Adrenal gland (tissue), 19 donors: ENCODE data around the gene SRGAP3. TPM values are rescaled to one million over a fixed set of nuclear protein-coding genes. Genes with fewer than 3 reads are reported as not detected.

Source experiments
- DNase-seq, 7 donors: peaks; one replicate each; pipeline ENCODE4 v3.0.0-alpha.2; 2019 to 2020
- H3K27ac ChIP-seq, 5 donors: fragments of 200-600 bp; sonication (generic) in 4 of 5; 1 replicate in 3 of 5; 2 replicates in 2 of 5; pipeline versions ENCODE4 v1.5.1 to v1.8.0; 2016 to 2020; ENCODE audit warnings: mild to moderate bottlenecking in 1 of 5
- H3K27me3 ChIP-seq: fragments of 200-600 bp; 2 replicates; pipeline ENCODE4 v1.8.0; 2021
- H3K36me3 ChIP-seq, 2 donors: fragments of 200-600 bp; replicated peaks in 1 of 2; 1 replicate in 1 of 2; 2 replicates in 1 of 2; pipeline versions ENCODE4 v1.5.1 to v1.8.0; 2018 to 2022
- H3K4me1 ChIP-seq, 2 donors: fragments of 200-600 bp; replicated peaks in 1 of 2; 1 replicate in 1 of 2; 2 replicates in 1 of 2; pipeline versions ENCODE4 v1.5.1 to v1.8.0; 2018 to 2021
- H3K4me3 ChIP-seq, 4 donors: fragments of 200-600 bp; sonication (generic) in 3 of 4; one replicate each; pipeline ENCODE4 v1.5.1; 2016 to 2018
- H3K9me3 ChIP-seq, 3 donors: fragments of 200-600 bp; sonication (generic) in 1 of 3; replicated peaks in 1 of 3; 1 replicate in 2 of 3; 2 replicates in 1 of 3; pipeline versions ENCODE4 v1.5.1 to v1.8.0; 2016 to 2021
- CTCF ChIP-seq, 6 experiments: fragments of 450-650 bp in 4 of 6; fragments of 200-600 bp in 2 of 6; sonication (generic) in 1 of 6; IDR thresholded peaks; 1 replicate in 5 of 6; 2 replicates in 1 of 6; pipeline versions ENCODE4 v1.5.1 to v1.8.0; 2016 to 2021; ENCODE audit warnings: antibody characterized with exemption in 6 of 6, mild to moderate bottlenecking in 2 of 6, moderate library complexity in 1 of 6
- POLR2A ChIP-seq, 2 donors: fragments of 450-650 bp; IDR thresholded peaks; one replicate each; pipeline ENCODE4 v1.6.1; 2017; ENCODE audit warnings: antibody characterized with exemption in 2 of 2, mild to moderate bottlenecking in 2 of 2, moderate library complexity in 1 of 2
- WGBS, 4 donors: extraction: QIAGEN DNeasy Blood & Tissue Kit in 2 of 4; methylation state at CpG; one replicate each; pipeline versions ENCODE4 v1.1.5 to v1.1.7; 2013 to 2017; 5-methylcytosine and 5-hydroxymethylcytosine counted together
- intact Hi-C, 2 donors: fragments of 100-400 bp; cut with DNase I; formaldehyde crosslinking; loops; one replicate each; pipeline versions ENCODE4 v1.14.1 to v1.15.0; 2022 to 2023
- long read RNA-seq, 10 donors: library from polyadenylated mRNA in 3 of 10; unstranded in 2 of 10; stranded (forward) in 1 of 10; transcript quantifications; one replicate each; pipeline ENCODE4 v2.0.0 and lab custom pipeline, GENCODE V29; 2021 to 2026
- polyA plus RNA-seq, 3 donors: library from polyadenylated mRNA; stranded (reverse); fragments of 200-250 nt in 2 of 3; fragments of 350-450 nt in 1 of 3; fragmentation: Illumina TruSeq in 1 of 3; extraction: RNeasy Lipid Tissue Mini Kit (QIAGEN cat#74804) in 1 of 3; gene quantifications; one replicate each; pipeline ENCODE4 v1.2.3, GENCODE V29; 2013 to 2014
- total RNA-seq, 9 donors: library from RNA; depleted of rRNA in 4 of 9; stranded (reverse); fragments of >200 nt in 4 of 9; fragments of 120-200 nt in 1 of 9; fragmentation: NEBNext Ultra II Directional in 1 of 9; extraction: Animal tissue kit (Norgen Biotek cat#: 25700) in 1 of 9; gene quantifications; one replicate each; pipeline versions ENCODE4 v1.1.0 to v1.2.4, GENCODE V29; 2013 to 2023
- donor health status: healthy with polysubstance abuse.
- donor health status: Bipolar disorder and iron deficiency.
- donor health status: DM: yes; HTN: yes; CAD: no.
- donor health status: DM: no; HTN: no; CAD: no.
- donor health status: DM: no; HTN: no; CAD: no.
- donor health status: DM: yes; HTN: yes; CAD: no.

Gene SRGAP3
- total RNA-seq (10 to 100 TPM; 11.0 to 35.0 (median 21.0) TPM), polyA plus RNA-seq (1 to 10 TPM; 3.3 to 8.8 (median 8.1) TPM)
- long read RNA-seq, donor 1, result 0 reads
- long read RNA-seq, donor 2, result 0 reads
- long read RNA-seq, donor 3, result 0 reads
- long read RNA-seq, donor 4, full-length matches to known transcripts, result 1 of 4 reads
- long read RNA-seq, donor 4, partial matches to known transcripts, result 1 of 4 reads
- long read RNA-seq, donor 4, other reads (novel, unspliced or antisense), result 2 of 4 reads
- long read RNA-seq, donor 5, partial matches to known transcripts, result 3 of 9 reads
- long read RNA-seq, donor 5, other reads (novel, unspliced or antisense), result 6 of 9 reads
- long read RNA-seq, donor 6, partial matches to known transcripts, result 0 of 4 reads
- long read RNA-seq, donor 6, other reads (novel, unspliced or antisense), result 4 of 4 reads
- long read RNA-seq, donor 7, result 0 reads
- long read RNA-seq, donor 8, result 0 reads
- long read RNA-seq, donor 9, result 0 reads
- long read RNA-seq, donor 10, result 0 reads

GRCh38 chr3:9249273-9250192 lies at the start of gene SRGAP3:
Gene SRGAP3, minus strand, starts transcription at chr3:9249646. Its CDS starts 695 bp downstream, at chr3:9248951.
- peak in 1 of 2 donors; percentile 93 for TF ChIP-seq POLR2A (IDR thresholded peaks at IDR 0.05)
- TF ChIP-seq CTCF (IDR thresholded peaks at IDR 0.05), result peak; percentile 22 to 69 (median 62)
- WGBS, 4 donors, result 2 to 5% (median 3%) methylated on average over 15 to 28 of the region's 28 CpGs
- Histone ChIP-seq H3K27me3 (no peaks in the 10 kb centered on the region), H3K27ac (peak within 1 kb of the TSS in 3 of 5 donors; percentile 78 to 85 (median 81)), H3K36me3 (no peaks in the 10 kb centered on the region), H3K4me1 (peaks cover 16 to 48% of the 10 kb centered on the region in 2 donors), H3K4me3 (peak within 1 kb of the TSS in 2 of 4 donors; percentile 30 to 69), H3K9me3 (no peaks in the 10 kb centered on the region)
- intact Hi-C loops, result no loop called here
- DNase-seq, result peak; percentile 89 to 97 (median 94)

GRCh38 chr3:9298236-9298635 lies 48.8 kb upstream of the SRGAP3 start:
- intact Hi-C loops, result no loop called here
- TF ChIP-seq CTCF (IDR thresholded peaks at IDR 0.05), result no peak
- TF ChIP-seq POLR2A (IDR thresholded peaks at IDR 0.05), result no peak
- H3K4me3 ChIP-seq, result no peak overlapping the region

GRCh38 chr3:9296241-9296640 lies 46.8 kb upstream of the SRGAP3 start:
- intact Hi-C loops, result no loop called here

More at GRCh38 chr3:9298236-9298635, 48.8 kb upstream of the SRGAP3 start:
- no peaks in the 10 kb centered on the region for H3K36me3 ChIP-seq
- no peak overlapping the region for H3K27ac ChIP-seq
- no peaks in the 10 kb centered on the region for H3K9me3 ChIP-seq
- H3K27me3 ChIP-seq, result no peaks in the 10 kb centered on the region
- no peak for DNase-seq
- H3K4me1 ChIP-seq, result peaks cover 0 to 6% of the 10 kb centered on the region in 2 donors

More at GRCh38 chr3:9296241-9296640, 46.8 kb upstream of the SRGAP3 start:
- H3K27ac ChIP-seq, result no peak overlapping the region
- H3K36me3 ChIP-seq, result no peaks in the 10 kb centered on the region
- H3K4me1 ChIP-seq, result no peaks in the 10 kb centered on the region
- H3K27me3 ChIP-seq, result no peaks in the 10 kb centered on the region
- no peak overlapping the region for H3K4me3 ChIP-seq
- no peaks in the 10 kb centered on the region for H3K9me3 ChIP-seq
- DNase-seq, result no peak
- TF ChIP-seq POLR2A (IDR thresholded peaks at IDR 0.05) (no peak), CTCF (IDR thresholded peaks at IDR 0.05) (no peak)
- 97 to 100% (median 99%) methylated on average over 1 of the region's 1 CpG for WGBS, 4 donors
